A673 (cell line): ENCODE results near the gene HSPA2. TPM values are rescaled to one million over a fixed set of nuclear protein-coding genes. Genes with fewer than 3 reads are reported as not detected.

Experiments used
- BruUV-seq: library from RNA; stranded (reverse); fragments of 400-500 nt; replicated peaks from 2 replicates; lab custom pipeline; 2021; lab: Mats Ljungman, UMichigan
- CTCF ChIA-PET: fragments of 300-600 bp; sonication (Branson Sonifier 250); formaldehyde crosslinking; loops from one replicate; lab custom pipeline; 2022; ENCODE audit warnings: antibody characterized with exemption; lab: Charles Lee
- POLR2A ChIA-PET: fragments of 300-600 bp; sonication (Branson Sonifier 250); formaldehyde crosslinking; loops from one replicate; lab custom pipeline; 2022; ENCODE audit warnings: antibody characterized with exemption; ENCODE audit not compliant: low non-redundant PET; lab: Charles Lee
- DNase-seq: peaks from one replicate; pipeline ENCODE4 v3.0.0-alpha.2; 2015; ENCODE audit warnings: low spot score
- H3K27ac ChIP-seq: fragments of 200-600 bp; sonication (generic); 2 replicates; pipeline ENCODE4 v1.5.1; 2016; ENCODE audit warnings: mixed run types, low read depth, mild to moderate bottlenecking, mixed read lengths, antibody characterized with exemption, low read length; ENCODE audit not compliant: poor library complexity, severe bottlenecking
- H3K27me3 ChIP-seq: fragments of 200-600 bp; sonication (generic); replicated peaks from 2 replicates; pipeline ENCODE4 v1.6.1; 2017; ENCODE audit warnings: mixed run types, low read depth, mild to moderate bottlenecking, mixed read lengths, antibody characterized with exemption, low read length; ENCODE audit not compliant: insufficient read depth, poor library complexity
- H3K36me3 ChIP-seq: fragments of 200-600 bp; sonication (generic); 2 replicates; pipeline ENCODE4 v1.6.1; 2016; ENCODE audit warnings: mixed run types, mild to moderate bottlenecking, mixed read lengths, antibody characterized with exemption, low read length; ENCODE audit not compliant: insufficient read depth, poor library complexity, severe bottlenecking
- H3K4me1 ChIP-seq: fragments of 200-600 bp; sonication (generic); 2 replicates; pipeline ENCODE4 v1.6.1; 2017; ENCODE audit warnings: mixed run types, mild to moderate bottlenecking, mixed read lengths, antibody characterized with exemption, low read length; ENCODE audit not compliant: insufficient read depth, poor library complexity, severe bottlenecking
- H3K4me3 ChIP-seq: fragments of 200-600 bp; sonication (generic); 2 replicates; pipeline ENCODE4 v1.5.1; 2016; ENCODE audit warnings: low read depth, mixed run types, mild to moderate bottlenecking, mixed read lengths, low read length; ENCODE audit not compliant: poor library complexity, severe bottlenecking
- H3K9me3 ChIP-seq: fragments of 200-600 bp; sonication (generic); 2 replicates; pipeline ENCODE4 v1.6.1; 2016; ENCODE audit warnings: mixed run types, low read depth, mild to moderate bottlenecking, mixed read lengths, antibody characterized with exemption, low read length; ENCODE audit not compliant: poor library complexity, severe bottlenecking
- CTCF ChIP-seq: fragments of 300-800, 200-600 bp; sonication (generic); conservative IDR thresholded peaks from 2 replicates; pipeline ENCODE4 v1.5.1; 2017; ENCODE audit warnings: low read depth, mild to moderate bottlenecking, antibody characterized with exemption, low read length, moderate library complexity, mixed read lengths
- EZH2 ChIP-seq: fragments of 200-600 bp; sonication (generic); IDR thresholded peaks from 2 replicates; pipeline ENCODE4 v1.6.1; 2017; ENCODE audit warnings: borderline replicate concordance, low read depth, mild to moderate bottlenecking, mixed read lengths, antibody characterized with exemption, low read length; ENCODE audit not compliant: poor library complexity, severe bottlenecking
- intact Hi-C: fragments of 100-400 bp; cut with micrococcal nuclease; formaldehyde crosslinking; loops from one replicate; pipeline ENCODE4 v1.10.0; 2022; ENCODE audit not compliant: unreplicated experiment
- total RNA-seq: library from RNA; stranded (reverse); gene quantifications from 2 replicates; pipeline ENCODE4 v1.2.3, GENCODE V29; 2021

Gene HSPA2
- total RNA-seq, 1 experiment from 2014 or later = 14.3 TPM

- intact Hi-C loops = no loop called here
- no peaks in the 10 kb centered on the region for H3K9me3 ChIP-seq
- no peak overlapping the region for H3K4me3 ChIP-seq
- CTCF ChIA-PET = no interaction called here
- no peak for TF ChIP-seq CTCF
- TF ChIP-seq EZH2 = no peak
- no peaks in the 10 kb centered on the region for H3K4me1 ChIP-seq
- no peaks in the 10 kb centered on the region for H3K27me3 ChIP-seq
- H3K27ac ChIP-seq = no peak overlapping the region
- POLR2A ChIA-PET = interaction anchor here (0.6 kb wide), 1 partner anchor 55 kb away, joined by 3 read pairs; no protein-coding TSS in a partner anchor
- H3K36me3 ChIP-seq = peaks cover 11% of the 10 kb centered on the region
- BruUV-seq = no TSS peak
- DNase-seq = no peak
Observed at GRCh38 chr14:64495252-64495651, 45.3 kb upstream of the HSPA2 start.

DNA sequence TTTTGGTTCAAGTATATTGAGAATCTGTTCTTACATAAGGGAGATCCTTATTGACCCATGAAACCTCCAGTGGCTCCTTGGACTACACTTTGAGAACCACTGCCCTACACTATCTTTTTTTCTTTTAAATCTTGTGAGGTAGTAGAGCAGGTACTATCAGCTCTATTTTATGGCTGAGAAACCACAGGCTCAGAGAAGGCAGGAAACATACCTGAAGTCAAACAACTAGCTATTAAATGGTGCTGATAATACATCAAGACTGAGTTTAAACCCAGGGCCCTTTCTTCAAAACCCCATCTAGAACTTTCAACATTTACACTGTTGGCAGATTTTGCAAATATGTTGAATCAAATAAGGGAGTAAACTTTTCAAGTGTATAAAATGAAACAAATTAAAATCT lies 43.8 kb upstream of the HSPA2 start:
- no TSS peak for BruUV-seq
- intact Hi-C loops = no loop called here
- H3K27me3 ChIP-seq = no peaks in the 10 kb centered on the region
- DNase-seq = no peak
- no peak overlapping the region for H3K4me3 ChIP-seq
- ChIA-PET POLR2A (no interaction called here), CTCF (no interaction called here)
- no peak overlapping the region for H3K27ac ChIP-seq
- TF ChIP-seq EZH2 (no peak), CTCF (no peak)
- H3K4me1 ChIP-seq = peaks cover 7% of the 10 kb centered on the region
- no peaks in the 10 kb centered on the region for H3K9me3 ChIP-seq
- H3K36me3 ChIP-seq = peaks cover 8% of the 10 kb centered on the region

DNA sequence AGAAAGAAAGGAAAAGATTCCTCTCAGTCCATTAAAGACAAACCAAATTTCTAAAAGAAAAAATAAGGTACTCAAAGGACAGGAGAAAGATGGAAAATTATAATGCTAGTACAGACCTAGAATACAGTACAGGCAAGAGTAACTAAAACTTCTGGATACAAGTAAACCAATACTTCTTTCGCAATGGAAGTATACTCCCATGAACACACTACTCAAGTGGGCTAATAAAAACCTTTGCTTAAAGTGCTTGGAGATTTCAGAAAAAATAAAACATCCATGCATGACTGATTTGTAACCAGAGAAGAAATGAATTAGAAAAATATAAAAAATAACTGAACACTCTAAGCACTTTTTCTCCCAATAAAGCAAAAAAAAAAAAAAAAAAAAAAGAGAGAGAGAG lies 40.5 kb upstream of the HSPA2 start:
- POLR2A ChIA-PET = no interaction called here
- no peaks in the 10 kb centered on the region for H3K27me3 ChIP-seq
- no peak overlapping the region for H3K27ac ChIP-seq
- no peak for TF ChIP-seq EZH2
- TF ChIP-seq CTCF = no peak
- no peak overlapping the region for H3K4me3 ChIP-seq
- peaks cover 16% of the 10 kb centered on the region for H3K4me1 ChIP-seq
- H3K9me3 ChIP-seq = no peaks in the 10 kb centered on the region
- CTCF ChIA-PET = no interaction called here
- intact Hi-C loops = no loop called here
- H3K36me3 ChIP-seq = peaks cover 8% of the 10 kb centered on the region
- BruUV-seq = no TSS peak
- no peak for DNase-seq
